NCI-H1436 treated with DMSO at 0.1 percent for 48 hours (cell line): ENCODE measurements around the gene CD37.
"Not testable (repeated sequence)": the region's sequence is repeated elsewhere in the genome, so short reads cannot be mapped to it uniquely, and the experiment has no call there.

ENCODE experiments used
- DNase-seq: peaks from one replicate; lab custom pipeline; 2025; lab: John Stamatoyannopoulos, UW

The CD37 gene, protein sequence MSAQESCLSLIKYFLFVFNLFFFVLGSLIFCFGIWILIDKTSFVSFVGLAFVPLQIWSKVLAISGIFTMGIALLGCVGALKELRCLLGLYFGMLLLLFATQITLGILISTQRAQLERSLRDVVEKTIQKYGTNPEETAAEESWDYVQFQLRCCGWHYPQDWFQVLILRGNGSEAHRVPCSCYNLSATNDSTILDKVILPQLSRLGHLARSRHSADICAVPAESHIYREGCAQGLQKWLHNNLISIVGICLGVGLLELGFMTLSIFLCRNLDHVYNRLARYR

DNA sequence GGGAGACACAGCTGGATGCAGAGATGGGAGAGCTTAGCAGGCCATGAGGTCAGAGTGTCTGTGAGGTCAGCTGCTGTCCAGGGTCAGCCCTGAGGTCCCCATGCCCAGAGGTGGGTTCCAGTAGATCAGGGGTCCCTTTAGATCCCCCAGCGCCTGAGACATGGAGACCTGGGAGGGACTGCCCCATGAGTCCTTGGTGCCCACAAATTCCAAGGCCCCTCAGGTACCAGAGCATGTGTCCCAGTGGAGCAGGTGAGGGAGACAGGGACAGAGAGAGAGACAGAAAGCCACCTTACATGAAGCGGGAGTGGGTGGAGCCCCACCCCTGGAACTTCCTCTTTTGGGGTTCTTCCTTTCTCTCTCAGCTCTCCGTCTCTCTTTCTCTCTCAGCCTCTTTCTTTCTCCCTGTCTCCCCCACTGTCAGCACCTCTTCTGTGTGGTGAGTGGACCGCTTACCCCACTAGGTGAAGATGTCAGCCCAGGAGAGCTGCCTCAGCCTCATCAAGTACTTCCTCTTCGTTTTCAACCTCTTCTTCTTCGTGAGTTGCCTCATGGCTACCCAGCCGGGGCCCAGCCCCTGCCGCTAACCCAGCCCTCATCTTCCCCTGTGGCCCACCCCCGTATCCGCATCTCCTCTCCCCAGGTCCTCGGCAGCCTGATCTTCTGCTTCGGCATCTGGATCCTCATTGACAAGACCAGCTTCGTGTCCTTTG is at the start of gene CD37:
TSS of gene CD37 (plus strand) at position 336 of the 713 bp plus-strand sequence. CDS start at position 471, 135 bp downstream.
- no peak for DNase-seq

DNA sequence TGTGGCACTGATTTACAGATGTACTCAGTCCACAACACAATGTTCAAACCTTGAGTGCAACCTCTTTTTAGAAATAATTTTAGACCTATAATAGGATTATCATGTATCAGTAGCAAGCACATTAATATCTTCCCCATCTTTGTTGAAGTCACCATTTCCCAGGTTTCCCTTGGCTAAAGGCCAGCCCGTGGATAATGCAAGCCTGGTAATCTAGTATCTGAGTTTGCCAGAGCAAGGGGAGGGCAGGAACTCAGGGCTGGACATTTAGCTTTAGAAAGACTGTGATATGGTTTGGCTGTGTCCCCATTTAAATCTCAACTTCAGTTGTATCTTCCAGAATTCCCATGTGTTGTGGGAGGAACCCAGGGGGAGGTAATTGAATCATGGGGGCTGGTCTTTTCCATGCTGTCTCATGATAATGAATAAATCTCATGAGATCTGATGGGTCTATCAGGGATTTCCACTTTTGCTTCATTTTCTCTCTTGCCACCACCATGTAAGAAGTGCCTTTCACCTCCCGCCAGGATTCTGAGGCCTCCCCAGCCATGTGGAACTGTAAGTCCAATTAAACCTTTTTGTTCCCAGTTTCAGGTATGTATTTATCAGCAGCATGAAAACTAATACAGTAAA is 48.0 kb upstream of the CD37 start:
- DNase-seq = no peak

DNA sequence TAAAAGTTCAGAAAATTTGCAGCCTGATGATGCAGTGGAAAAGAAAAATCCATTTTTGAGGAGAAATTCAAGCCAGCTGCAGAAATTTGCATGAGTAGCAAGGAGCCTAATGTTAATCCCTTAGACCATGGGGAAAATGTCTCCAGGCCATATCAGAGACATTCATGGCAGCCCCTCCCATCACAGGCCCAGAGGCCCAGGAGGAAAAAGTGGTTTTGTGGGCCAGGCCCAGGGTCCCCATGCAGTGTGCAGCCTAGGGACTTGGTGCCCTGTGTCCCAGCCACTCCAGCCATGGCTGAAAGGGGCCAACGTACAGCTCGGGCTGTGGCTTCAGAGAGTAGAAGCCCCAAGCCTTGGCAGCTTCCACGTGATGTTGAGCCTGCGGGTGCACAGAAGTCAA is 47.0 kb upstream of the CD37 start:
- not testable (repeated sequence) for DNase-seq

- not testable (repeated sequence) for DNase-seq
These were observed 45.9 kb upstream of the CD37 start for GRCh38 chr19:49289286-49289685.

- no peak for DNase-seq
These were observed 44.7 kb upstream of the CD37 start for GRCh38 chr19:49290517-49290916.

DNA sequence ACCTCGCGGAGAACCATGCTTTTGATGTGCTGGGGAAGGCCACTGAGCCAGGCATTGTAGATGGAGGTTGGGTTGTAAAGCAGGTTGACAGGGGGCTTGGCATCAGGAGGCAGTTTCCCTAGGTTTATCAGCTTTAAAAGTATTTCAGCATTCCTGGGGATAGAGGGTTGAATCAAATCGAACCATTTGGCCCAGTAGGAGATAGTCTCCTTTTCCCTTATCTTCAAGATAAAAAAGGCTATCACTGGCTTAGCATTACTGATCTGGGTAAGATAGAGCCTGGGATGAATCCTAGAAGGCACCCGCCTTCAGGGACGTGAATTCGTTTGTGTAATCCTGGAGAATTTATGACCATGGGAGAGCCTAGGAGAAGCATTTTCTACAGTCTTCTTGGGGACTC is 40.8 kb upstream of the CD37 start:
- no peak for DNase-seq

DNA sequence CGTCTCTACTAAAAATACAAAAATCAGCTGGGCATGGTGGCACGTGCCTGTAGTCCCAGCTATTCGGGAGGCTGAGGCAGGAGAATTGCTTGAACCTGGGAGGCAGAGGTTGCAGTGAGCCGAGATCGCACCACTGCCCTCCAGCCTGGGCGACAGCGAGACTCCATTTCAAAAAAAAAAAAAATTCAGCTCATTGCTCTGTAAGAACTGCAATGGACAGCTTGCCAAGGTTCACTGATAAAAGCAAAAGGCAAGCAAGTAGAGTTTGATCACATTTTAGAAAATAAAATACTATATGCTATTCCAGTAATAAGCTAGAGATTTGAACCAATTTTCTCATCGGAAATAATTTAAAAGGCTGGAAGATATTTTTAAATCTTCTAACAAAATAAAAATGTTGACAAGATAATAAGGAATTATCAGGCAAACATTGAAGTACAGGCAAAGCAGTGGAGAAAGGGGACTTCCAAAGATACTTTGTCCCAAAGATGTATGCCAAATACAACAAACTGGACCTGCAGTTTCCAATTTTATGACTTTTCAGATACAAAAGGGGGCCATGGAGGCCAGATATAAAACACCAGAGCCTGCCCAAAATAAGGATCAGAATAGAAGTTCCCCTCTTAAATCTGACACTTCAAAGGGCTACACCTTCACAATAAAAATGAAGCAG is 39.9 kb upstream of the CD37 start:
- DNase-seq = no peak

- no peak for DNase-seq
These were observed 37.8 kb upstream of the CD37 start for GRCh38 chr19:49297403-49297802.

- DNase-seq = not testable (repeated sequence)
These were observed 36.6 kb upstream of the CD37 start for GRCh38 chr19:49298653-49299052.

GRCh38 chr19:49301165-49301865 is 33.9 kb upstream of the CD37 start:
- DNase-seq = no peak

GRCh38 chr19:49301866-49302252 is 33.3 kb upstream of the CD37 start:
- DNase-seq = no peak

- not testable (repeated sequence) for DNase-seq
These were observed 28.5 kb upstream of the CD37 start for GRCh38 chr19:49306734-49307133.

DNA sequence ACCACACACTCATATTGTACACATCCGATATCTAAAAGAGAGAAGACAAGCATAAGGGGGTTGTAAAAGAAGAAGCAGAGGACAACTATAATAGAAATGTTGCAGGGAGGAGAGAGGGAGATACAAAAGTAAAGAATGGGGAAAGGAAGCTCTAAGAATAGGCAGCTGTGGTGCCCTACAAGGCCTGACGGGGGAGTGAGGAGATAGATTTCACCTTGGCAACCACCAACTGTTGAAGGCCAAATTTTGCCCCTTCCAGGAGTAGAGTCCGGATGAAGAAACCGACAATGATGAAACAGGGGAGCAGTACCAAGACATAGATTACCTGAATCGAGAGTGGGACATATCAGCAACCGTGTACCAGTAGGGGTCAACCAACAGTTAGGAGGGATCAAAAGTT is 26.1 kb upstream of the CD37 start:
- DNase-seq = no peak

DNA sequence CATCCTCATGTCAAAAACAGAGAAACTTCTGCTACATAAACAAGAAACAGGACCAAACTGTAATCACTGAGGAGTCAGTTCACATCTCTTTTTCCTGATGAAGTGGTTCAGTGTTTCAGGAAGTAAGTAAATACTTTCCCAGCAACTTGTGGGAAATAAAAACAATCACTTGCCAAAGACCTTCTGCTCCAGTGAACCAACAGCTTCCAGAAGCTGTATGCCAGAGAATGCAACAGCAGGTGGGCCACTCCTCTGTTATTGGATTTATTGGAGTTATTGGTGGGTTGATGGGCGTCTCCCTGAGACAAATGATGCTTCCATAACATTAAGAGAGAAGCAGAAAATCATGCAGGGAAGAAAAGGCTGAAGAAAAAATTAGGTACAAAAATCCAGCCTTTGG is 20.1 kb upstream of the CD37 start:
- DNase-seq = no peak

DNA sequence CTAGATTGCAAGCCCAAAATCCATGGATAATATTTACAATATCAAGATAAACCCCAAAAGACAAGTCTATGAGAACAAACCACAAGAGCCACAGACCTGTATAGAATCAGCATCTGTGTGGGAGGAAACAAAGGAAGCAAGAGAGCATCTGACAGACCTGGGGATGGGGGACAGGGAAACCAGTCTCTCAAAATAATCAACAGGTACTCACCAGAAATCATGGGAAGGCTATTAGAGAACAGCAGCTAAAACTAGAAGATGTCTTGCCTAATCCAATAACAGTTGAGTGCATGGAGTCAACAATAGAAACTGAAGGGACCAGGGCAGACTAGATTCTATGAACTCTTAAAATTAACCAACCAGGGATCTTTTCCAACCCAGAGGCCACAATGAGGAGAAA is 18.9 kb upstream of the CD37 start:
- no peak for DNase-seq

- DNase-seq = no peak
These were observed 16.9 kb upstream of the CD37 start for GRCh38 chr19:49318296-49318695.

GRCh38 chr19:49324801-49325576 is 10.2 kb upstream of the CD37 start, which contains the start of gene SLC6A16:
SLC6A16 (minus strand) TSS chr19:49325191; CDS start chr19:49311347, 13,844 bp downstream.
- DNase-seq = no peak

DNA sequence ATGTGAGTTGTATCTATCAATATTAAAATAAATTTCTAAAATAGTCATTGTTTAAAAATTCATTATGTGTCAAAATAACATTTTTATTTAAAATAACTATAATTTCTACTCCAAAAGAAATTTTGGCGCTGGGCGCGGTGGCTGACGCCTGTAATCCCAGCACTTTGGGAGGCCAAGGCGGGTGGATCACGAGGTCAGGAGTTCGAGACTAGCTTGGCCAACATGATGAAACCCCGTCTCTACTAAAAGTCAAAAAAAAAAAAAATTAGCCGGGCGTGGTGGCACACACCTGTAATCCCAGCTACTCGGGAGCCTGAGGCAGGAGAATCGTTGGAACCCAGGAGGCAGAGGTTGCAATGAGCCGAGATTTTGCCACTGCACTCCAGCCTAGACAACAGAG is 9.4 kb upstream of the CD37 start:
- not testable (repeated sequence) for DNase-seq

DNA sequence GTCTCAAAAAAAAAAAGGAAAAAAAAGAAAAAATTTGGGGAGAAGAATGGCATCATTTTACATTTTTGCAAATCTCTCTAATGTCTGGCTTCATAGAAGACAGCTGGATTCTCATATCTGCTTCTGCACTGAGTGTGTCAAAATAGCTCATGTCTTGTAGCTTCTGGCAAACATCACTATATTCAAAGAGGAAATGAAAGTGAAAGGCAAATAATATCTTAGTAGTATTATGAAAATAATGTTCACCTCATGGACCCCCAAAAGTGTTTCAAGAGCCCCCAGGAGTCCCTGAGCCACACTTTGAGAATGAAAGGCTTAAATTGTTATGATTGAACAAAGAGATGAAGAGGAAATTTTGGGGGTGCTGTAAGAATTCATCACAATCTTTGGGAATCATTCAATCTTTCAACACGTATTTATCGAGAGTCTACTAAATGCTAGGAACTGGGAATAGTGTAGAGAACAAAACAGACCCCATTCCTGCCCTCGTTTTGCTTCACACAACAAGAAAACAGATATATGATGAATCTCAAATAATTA is 9.0 kb upstream of the CD37 start:
- no peak for DNase-seq

GRCh38 chr19:49327878-49328544 is 7.2 kb upstream of the CD37 start:
- no peak for DNase-seq
